CD4-positive, CD25-positive, alpha-beta regulatory T cell (primary cell): ENCODE measurements around the gene TBK1. TPM values are rescaled to one million over a fixed set of nuclear protein-coding genes. Genes with fewer than 3 reads are reported as not detected.
"Not testable (repeated sequence)": the region's sequence is repeated elsewhere in the genome, so short reads cannot be mapped to it uniquely, and the experiment has no call there.

Experiments used
- ATAC-seq, 2 donors: fragments of 150-1000 bp; cut with Tn5 transposase; one replicate each; pipeline ENCODE4 v1.10.0; 2021; ENCODE audit warnings: low read depth in 2 of 2, moderate number of reproducible peaks in 2 of 2, moderate library complexity in 1 of 2
- DNase-seq, 3 donors: peaks; one replicate each; pipeline versions ENCODE4 v3.0.0 to v3.0.0-alpha.2; 2012 to 2022; ENCODE audit warnings: mixed read lengths in 1 of 3
- H3K27ac ChIP-seq: one replicate; pipeline ENCODE4 v1.7.0; 2013; ENCODE audit warnings: mild to moderate bottlenecking, low read length; ENCODE audit not compliant: insufficient read depth, poor library complexity, severe bottlenecking
- H3K27me3 ChIP-seq: one replicate; pipeline ENCODE4 v1.7.0; 2013; ENCODE audit warnings: low read length; ENCODE audit not compliant: control insufficient read depth, insufficient read depth
- H3K36me3 ChIP-seq: one replicate; pipeline ENCODE4 v1.7.0; 2013; ENCODE audit warnings: mild to moderate bottlenecking, low read length, moderate library complexity; ENCODE audit not compliant: control insufficient read depth, insufficient read depth
- H3K4me1 ChIP-seq: 2 replicates; pipeline ENCODE4 v1.7.0; 2013; ENCODE audit warnings: mild to moderate bottlenecking, low read length; ENCODE audit not compliant: insufficient read depth, control insufficient read depth, poor library complexity, severe bottlenecking
- H3K4me3 ChIP-seq: one replicate; pipeline ENCODE4 v1.7.0; 2013; ENCODE audit warnings: low read depth, mild to moderate bottlenecking, low read length, moderate library complexity
- H3K9me3 ChIP-seq, 2 experiments: 1 replicate in 1 of 2; 2 replicates in 1 of 2; pipeline ENCODE4 v1.7.0; 2013; ENCODE audit warnings: low read length in 2 of 2, mild to moderate bottlenecking in 1 of 2, moderate library complexity in 1 of 2; ENCODE audit not compliant: control insufficient read depth in 2 of 2
- H3K27ac Mint-ChIP-seq, 3 donors: one replicate each; pipeline ENCODE4 v1.8.0; 2020 to 2022; ENCODE audit warnings: mild to moderate bottlenecking in 3 of 3, mixed read lengths in 3 of 3, moderate library complexity in 2 of 3
- H3K27me3 Mint-ChIP-seq: one replicate; pipeline ENCODE4 v1.8.0; 2022; ENCODE audit warnings: mild to moderate bottlenecking, mixed read lengths
- H3K36me3 Mint-ChIP-seq: one replicate; pipeline ENCODE4 v1.8.0; 2020; ENCODE audit warnings: mixed read lengths
- H3K4me1 Mint-ChIP-seq, 4 donors: one replicate each; pipeline ENCODE4 v1.8.0; 2020 to 2022; ENCODE audit warnings: mixed read lengths in 4 of 4, mild to moderate bottlenecking in 1 of 4
- H3K4me3 Mint-ChIP-seq, 4 donors: one replicate each; pipeline ENCODE4 v1.8.0; 2020 to 2022; ENCODE audit warnings: mild to moderate bottlenecking in 4 of 4, mixed read lengths in 4 of 4, moderate library complexity in 3 of 4
- H3K9me3 Mint-ChIP-seq, 7 donors: one replicate each; pipeline ENCODE4 v1.8.0; 2020 to 2022; ENCODE audit warnings: mixed read lengths in 7 of 7, mild to moderate bottlenecking in 3 of 7, moderate library complexity in 2 of 7
- polyA plus RNA-seq, 4 donors: library from polyadenylated mRNA; unstranded; fragments of 300-500 nt; fragmentation: Illumina TruSeq; gene quantifications; one replicate each; pipeline ENCODE4 v1.2.3, GENCODE V29; 2021
- total RNA-seq: library from RNA; stranded (reverse); gene quantifications from one replicate; pipeline ENCODE4 v1.2.3, GENCODE V29; 2022

Gene TBK1
- total and polyA plus RNA-seq, 5 donors from 2014 or later = 21.3 to 29.1 (median 23.4) TPM

DNA sequence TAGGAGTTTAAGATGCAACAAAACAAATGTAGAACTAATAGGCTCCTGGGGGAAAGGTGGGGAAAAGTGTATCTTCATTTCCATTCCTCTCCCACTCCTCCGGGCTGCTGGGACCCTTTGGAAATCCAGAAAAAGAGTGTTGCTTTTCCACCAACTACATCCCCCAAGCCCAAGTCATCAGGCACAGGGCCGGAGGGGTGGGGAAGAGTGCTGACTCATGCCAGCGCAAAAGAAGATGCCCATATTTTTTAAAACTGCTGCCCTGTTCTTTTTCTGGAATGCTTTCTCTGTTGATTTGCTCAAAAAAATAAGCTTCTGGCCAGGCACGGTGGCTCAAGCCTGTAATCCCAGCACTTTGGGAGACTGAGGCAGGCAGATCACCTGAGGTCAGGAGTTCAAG lies 70.9 kb downstream of the TBK1 start:
- no peak overlapping the region for H3K27ac ChIP-seq
- peaks cover 4% of the 10 kb centered on the region for H3K36me3 Mint-ChIP-seq
- peaks cover 0 to 1% (median 0%) of the 10 kb centered on the region in 7 donors for H3K9me3 Mint-ChIP-seq
- H3K27me3 ChIP-seq = peaks cover 2% of the 10 kb centered on the region
- no peak overlapping the region for H3K4me3 Mint-ChIP-seq
- no peak for ATAC-seq
- no peaks in the 10 kb centered on the region for H3K4me1 ChIP-seq
- no peak for DNase-seq
- H3K4me3 ChIP-seq = no peak overlapping the region
- no peak overlapping the region for H3K27ac Mint-ChIP-seq
- H3K36me3 ChIP-seq = no peaks in the 10 kb centered on the region
- peaks cover 8% of the 10 kb centered on the region for H3K27me3 Mint-ChIP-seq
- no peaks in the 10 kb centered on the region for H3K9me3 ChIP-seq
- no peaks in the 10 kb centered on the region for H3K4me1 Mint-ChIP-seq

DNA sequence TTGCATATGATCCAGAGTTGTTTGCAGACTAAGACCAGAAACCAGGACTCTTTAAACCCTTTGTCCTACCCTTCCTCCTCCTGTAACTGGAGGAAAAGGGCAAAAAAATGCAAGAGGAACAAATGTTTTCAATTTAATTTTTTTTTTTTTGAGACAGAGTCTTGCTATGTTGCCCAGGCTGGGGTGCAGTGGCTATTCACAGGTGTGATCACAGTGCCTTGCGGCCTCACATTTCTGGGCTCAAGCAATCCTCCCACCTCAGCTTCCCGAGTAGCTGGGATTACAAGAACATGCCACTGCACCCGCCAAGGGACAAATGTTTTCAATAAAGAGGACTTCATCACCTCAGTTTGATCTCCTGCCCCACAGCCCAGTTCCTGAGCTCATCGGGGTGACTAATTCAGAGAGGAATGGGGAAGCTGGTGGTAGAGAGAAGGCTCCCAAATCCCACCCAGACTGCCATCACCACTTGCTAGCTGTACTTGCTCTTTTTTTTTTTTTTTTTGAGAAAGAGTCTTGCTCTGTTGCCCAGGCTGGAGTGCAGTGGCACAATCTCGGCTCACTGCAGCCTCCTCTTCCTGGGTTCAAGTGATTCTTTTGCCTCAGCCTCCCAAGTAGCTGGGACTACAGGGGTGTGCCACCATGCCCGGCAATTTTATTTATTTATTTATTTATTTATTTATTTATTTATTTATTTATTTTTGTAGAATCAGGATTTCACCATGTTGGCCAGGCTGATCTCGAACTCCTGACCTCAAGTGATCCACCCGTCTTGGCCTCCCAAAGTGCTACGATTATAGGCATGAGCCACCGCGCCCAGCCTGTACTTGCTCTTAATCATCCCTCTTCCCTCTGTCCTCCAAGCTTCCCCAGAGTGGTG lies 71.9 kb downstream of the TBK1 start:
- not testable (repeated sequence) for H3K4me3 ChIP-seq, H3K9me3 ChIP-seq, H3K36me3 Mint-ChIP-seq, H3K27me3 ChIP-seq, H3K27ac ChIP-seq, H3K4me1 Mint-ChIP-seq, H3K4me1 ChIP-seq, ATAC-seq, H3K36me3 ChIP-seq, H3K27ac Mint-ChIP-seq, H3K9me3 Mint-ChIP-seq, DNase-seq, H3K4me3 Mint-ChIP-seq
- peaks cover 12% of the 10 kb centered on the region for H3K27me3 Mint-ChIP-seq

DNA sequence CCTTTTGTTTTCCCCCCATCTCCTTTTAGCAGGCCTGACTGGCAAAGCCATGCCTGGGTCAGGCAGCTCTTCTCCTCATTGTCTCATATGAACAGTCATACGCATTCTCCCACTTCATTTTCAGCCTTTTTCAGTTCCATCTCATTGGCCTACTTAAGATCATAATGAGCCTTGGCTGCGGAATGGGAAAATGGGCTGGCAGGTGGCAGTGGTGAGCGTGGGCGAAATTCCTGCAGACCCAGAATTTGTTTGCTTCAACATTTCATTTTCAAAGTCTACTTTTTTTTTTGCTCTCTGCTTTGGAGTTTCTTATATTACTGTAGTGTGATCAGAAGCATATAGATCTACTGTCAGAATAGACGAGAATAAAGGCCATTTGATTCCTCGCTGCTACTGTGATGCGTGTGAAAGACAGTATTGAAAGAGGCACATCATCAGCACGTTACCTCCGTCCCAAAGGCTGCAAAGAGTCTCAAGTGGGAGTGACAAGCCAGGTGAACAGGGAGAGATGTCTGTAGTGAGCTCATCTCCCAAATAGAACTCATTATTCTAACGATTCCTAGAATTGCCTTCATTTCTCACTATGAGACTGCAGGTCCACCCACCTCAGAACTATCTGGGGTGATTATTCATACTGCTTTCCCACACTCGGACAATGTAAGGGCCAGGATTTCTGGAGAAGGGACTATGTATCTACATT lies 73.7 kb downstream of the TBK1 start:
- Histone ChIP-seq H3K4me3 (no peak overlapping the region), H3K9me3 (no peaks in the 10 kb centered on the region), H3K27me3 (peaks cover 3% of the 10 kb centered on the region), H3K36me3 (no peaks in the 10 kb centered on the region), H3K27ac (no peak overlapping the region), H3K4me1 (no peaks in the 10 kb centered on the region)
- no peak overlapping the region for H3K27ac Mint-ChIP-seq
- H3K36me3 Mint-ChIP-seq = peaks cover 4% of the 10 kb centered on the region
- DNase-seq = no peak
- peaks cover 12% of the 10 kb centered on the region for H3K27me3 Mint-ChIP-seq
- ATAC-seq = no peak
- no peak overlapping the region for H3K4me3 Mint-ChIP-seq
- peaks cover 0 to 1% (median 0%) of the 10 kb centered on the region in 7 donors for H3K9me3 Mint-ChIP-seq
- H3K4me1 Mint-ChIP-seq = no peaks in the 10 kb centered on the region

DNA sequence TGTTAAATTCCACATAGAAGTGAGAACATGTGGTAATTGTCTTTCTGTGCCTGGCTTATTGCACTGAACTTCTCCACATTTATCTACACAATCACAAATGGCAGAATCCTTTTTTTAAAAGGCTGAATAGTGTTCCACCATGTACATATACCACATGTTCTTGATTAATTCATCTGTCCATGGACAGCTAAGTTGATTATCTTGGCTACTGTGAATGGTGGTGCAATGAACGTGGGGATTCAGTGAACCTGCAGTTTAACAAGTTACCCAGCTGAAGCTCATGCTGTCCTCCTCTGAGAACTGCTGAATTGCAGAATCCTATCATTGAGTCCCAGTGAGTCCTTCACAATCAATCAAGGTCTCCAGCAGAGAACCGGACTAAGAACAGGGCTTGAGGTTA lies 74.9 kb downstream of the TBK1 start:
- Mint-ChIP-seq H3K27ac (no peak overlapping the region), H3K4me1 (no peaks in the 10 kb centered on the region), H3K36me3 (peaks cover 4% of the 10 kb centered on the region), H3K27me3 (peaks cover 12% of the 10 kb centered on the region), H3K4me3 (no peak overlapping the region), H3K9me3 (peaks cover 0 to 1% (median 0%) of the 10 kb centered on the region in 7 donors)
- Histone ChIP-seq H3K4me3 (no peak overlapping the region), H3K36me3 (no peaks in the 10 kb centered on the region), H3K27ac (no peak overlapping the region), H3K9me3 (no peaks in the 10 kb centered on the region), H3K4me1 (no peaks in the 10 kb centered on the region), H3K27me3 (peaks cover 7% of the 10 kb centered on the region)
- ATAC-seq (no peak), DNase-seq (no peak)

DNA sequence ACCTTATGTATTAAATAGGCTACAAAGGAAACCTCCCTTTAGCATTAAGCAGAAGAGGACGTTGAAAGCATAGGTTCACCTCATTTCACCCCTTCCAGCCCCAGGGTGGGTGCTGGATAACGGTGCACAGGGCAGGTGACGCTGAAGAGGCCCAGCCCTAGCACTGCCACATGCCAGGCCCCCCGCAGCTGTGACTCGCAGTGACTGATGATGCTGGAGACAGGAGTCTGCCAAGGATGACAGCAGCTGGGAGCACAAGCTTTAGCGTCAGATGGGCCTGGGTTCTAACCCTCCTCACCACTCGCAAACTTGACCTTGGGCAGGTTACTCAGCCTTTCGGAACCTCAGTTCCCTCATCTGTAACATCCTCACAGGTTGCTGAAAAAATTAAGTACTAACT lies 76.7 kb downstream of the TBK1 start:
- Mint-ChIP-seq H3K27ac (no peak overlapping the region), H3K4me3 (no peak overlapping the region), H3K4me1 (no peaks in the 10 kb centered on the region), H3K27me3 (peaks cover 12% of the 10 kb centered on the region), H3K36me3 (peaks cover 4% of the 10 kb centered on the region), H3K9me3 (peaks cover 0 to 1% (median 0%) of the 10 kb centered on the region in 7 donors)
- no peak overlapping the region for H3K4me3 ChIP-seq
- DNase-seq (no peak), ATAC-seq (no peak)
- no peaks in the 10 kb centered on the region for H3K4me1 ChIP-seq
- no peaks in the 10 kb centered on the region for H3K9me3 ChIP-seq
- H3K36me3 ChIP-seq = no peaks in the 10 kb centered on the region
- H3K27me3 ChIP-seq = peaks cover 6% of the 10 kb centered on the region
- no peak overlapping the region for H3K27ac ChIP-seq

DNA sequence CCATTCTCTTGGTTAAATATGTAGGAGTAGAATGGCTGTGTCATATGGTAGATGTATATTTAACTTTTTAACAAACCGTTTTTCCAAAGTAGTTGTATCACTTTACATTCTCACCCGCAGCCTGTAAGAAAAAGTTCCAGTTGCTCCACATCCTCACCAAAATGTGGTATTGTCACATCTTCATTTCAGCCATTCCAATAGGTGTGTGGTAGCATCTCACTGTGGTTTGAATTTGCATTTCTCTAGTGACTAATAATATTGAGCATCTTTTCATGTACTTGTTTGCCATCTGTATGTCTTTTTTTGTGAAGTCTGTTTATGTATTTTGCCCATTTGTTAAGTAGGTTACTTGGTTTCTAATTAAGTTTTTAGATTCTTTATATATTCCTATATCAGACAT lies 78.6 kb downstream of the TBK1 start:
- peaks cover 6% of the 10 kb centered on the region for H3K27me3 ChIP-seq
- H3K4me3 Mint-ChIP-seq = no peak overlapping the region
- H3K4me1 Mint-ChIP-seq = no peaks in the 10 kb centered on the region
- H3K27ac ChIP-seq = no peak overlapping the region
- no peaks in the 10 kb centered on the region for H3K4me1 ChIP-seq
- DNase-seq (no peak), ATAC-seq (no peak)
- no peak overlapping the region for H3K4me3 ChIP-seq
- no peaks in the 10 kb centered on the region for H3K36me3 ChIP-seq
- no peak overlapping the region for H3K27ac Mint-ChIP-seq
- H3K27me3 Mint-ChIP-seq = peaks cover 8% of the 10 kb centered on the region
- no peaks in the 10 kb centered on the region for H3K9me3 ChIP-seq
- no peaks in the 10 kb centered on the region for H3K36me3 Mint-ChIP-seq
- no peaks in the 10 kb centered on the region for H3K9me3 Mint-ChIP-seq

DNA sequence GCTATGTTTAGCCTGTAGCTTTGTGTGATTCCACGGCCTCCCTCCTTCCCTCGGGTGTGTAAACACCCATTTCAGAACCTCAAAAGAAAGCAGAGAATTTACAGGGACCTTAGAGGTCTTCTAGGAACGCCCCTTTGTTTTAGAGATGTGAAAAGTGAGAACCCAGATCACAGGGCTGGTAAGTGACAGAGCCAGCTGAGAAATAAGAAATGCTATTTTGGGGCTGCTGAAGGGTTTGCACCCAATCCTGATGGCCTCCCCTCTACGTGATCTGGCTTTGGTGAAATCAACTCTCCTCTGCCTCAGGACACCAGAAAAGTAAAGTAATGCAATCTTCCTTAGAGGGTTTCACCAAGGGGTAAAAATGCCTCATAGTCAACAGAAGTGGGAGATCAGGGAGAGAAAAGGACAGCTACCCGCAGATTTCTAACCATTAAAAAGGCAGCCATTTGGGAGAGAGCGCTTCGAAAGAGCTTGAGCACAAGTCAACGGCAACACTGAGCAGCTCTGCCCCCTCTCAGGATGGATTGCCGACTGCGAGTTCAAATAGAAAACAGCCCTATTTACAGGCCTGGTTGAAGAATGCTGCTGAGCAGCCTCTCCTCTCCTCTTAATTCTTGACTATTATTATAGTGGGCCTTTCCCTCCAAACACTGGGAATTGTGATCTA lies 79.9 kb downstream of the TBK1 start:
- Histone ChIP-seq H3K27ac (no peak overlapping the region), H3K36me3 (no peaks in the 10 kb centered on the region), H3K27me3 (peaks cover 6% of the 10 kb centered on the region), H3K4me3 (no peak overlapping the region), H3K9me3 (no peaks in the 10 kb centered on the region), H3K4me1 (no peaks in the 10 kb centered on the region)
- H3K9me3 Mint-ChIP-seq = no peaks in the 10 kb centered on the region
- no peak for ATAC-seq
- no peaks in the 10 kb centered on the region for H3K4me1 Mint-ChIP-seq
- no peak overlapping the region for H3K4me3 Mint-ChIP-seq
- no peaks in the 10 kb centered on the region for H3K36me3 Mint-ChIP-seq
- no peak overlapping the region for H3K27ac Mint-ChIP-seq
- no peak for DNase-seq
- H3K27me3 Mint-ChIP-seq = peaks cover 11% of the 10 kb centered on the region
